ENCODE data around the gene ZMYND10. TPM values are rescaled to one million over a fixed set of nuclear protein-coding genes. Genes with fewer than 3 reads are reported as not detected.
A peak's percentile ranks its signal among the peaks of the same experiment; 100 is the strongest.

ZMYND10 gene
- total and polyA plus RNA-seq, 9 of the 15 experiments (the other 6 are each of a cell fraction or from before 2014, with no cell fraction given): 0.20 to 2.8 (median 0.70) TPM

DNA sequence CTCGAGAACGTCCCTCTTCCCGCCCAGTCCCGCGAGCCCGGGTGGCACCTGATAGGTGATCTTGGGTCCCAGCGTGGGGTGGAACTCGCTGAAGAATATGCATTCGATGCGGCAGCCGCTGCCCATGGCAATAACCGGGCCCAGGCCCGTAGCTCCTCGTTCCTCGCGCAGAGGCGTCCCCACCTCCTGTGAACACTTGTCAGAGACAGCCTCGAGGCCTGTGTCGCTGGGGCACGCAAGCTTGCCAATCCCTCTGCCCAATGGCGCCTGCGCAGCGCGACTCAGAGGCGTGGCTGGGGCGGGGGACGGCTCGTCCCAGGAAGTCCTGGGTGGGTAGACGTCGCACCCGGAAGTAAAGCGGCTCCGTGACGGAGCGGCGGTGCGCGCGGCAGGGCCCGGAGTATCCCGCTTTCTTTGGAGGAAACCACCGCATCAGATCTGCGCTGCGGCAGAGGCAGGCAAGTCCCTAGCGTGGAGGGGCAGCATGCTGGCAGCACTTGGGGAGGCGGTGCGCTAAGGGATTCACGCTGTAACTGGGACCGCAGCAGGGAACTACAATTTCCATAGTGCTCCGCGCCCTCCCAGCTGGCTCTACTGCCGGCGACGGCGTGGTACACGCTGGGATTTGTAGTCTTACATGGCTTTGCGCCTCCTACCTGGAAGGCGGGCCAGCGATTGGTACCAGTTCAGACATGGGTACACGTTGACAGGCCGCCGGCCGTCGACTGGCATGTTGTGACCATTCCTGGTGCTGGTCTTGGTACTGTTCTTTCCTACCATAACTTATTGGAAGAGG is 5.2 kb upstream of the ZMYND10 start, which contains the start of the genes CYB561D2 and NPRL2 (continued):
- TF ChIP-seq, protein P1, sequence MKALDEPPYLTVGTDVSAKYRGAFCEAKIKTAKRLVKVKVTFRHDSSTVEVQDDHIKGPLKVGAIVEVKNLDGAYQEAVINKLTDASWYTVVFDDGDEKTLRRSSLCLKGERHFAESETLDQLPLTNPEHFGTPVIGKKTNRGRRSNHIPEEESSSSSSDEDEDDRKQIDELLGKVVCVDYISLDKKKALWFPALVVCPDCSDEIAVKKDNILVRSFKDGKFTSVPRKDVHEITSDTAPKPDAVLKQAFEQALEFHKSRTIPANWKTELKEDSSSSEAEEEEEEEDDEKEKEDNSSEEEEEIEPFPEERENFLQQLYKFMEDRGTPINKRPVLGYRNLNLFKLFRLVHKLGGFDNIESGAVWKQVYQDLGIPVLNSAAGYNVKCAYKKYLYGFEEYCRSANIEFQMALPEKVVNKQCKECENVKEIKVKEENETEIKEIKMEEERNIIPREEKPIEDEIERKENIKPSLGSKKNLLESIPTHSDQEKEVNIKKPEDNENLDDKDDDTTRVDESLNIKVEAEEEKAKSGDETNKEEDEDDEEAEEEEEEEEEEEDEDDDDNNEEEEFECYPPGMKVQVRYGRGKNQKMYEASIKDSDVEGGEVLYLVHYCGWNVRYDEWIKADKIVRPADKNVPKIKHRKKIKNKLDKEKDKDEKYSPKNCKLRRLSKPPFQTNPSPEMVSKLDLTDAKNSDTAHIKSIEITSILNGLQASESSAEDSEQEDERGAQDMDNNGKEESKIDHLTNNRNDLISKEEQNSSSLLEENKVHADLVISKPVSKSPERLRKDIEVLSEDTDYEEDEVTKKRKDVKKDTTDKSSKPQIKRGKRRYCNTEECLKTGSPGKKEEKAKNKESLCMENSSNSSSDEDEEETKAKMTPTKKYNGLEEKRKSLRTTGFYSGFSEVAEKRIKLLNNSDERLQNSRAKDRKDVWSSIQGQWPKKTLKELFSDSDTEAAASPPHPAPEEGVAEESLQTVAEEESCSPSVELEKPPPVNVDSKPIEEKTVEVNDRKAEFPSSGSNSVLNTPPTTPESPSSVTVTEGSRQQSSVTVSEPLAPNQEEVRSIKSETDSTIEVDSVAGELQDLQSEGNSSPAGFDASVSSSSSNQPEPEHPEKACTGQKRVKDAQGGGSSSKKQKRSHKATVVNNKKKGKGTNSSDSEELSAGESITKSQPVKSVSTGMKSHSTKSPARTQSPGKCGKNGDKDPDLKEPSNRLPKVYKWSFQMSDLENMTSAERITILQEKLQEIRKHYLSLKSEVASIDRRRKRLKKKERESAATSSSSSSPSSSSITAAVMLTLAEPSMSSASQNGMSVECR (CRISPR knock-in tag; IDR thresholded peaks at IDR 0.05): peak; percentile 94
- TF ChIP-seq HNRNPL (IDR thresholded peaks at IDR 0.05; ENCODE audit: low read depth, low read length): peak; percentile 55; the same call in 1 of the 2 replicates
- TF ChIP-seq CHD2 (IDR thresholded peaks at IDR 0.05; ENCODE audit: low read depth, low read length): peak; percentile 59; the same call in 1 of the 2 replicates
- peak; percentile 98 for TF ChIP-seq HCFC1 (IDR thresholded peaks at IDR 0.05; ENCODE audit: low read depth, low read length)
- no peak for TF ChIP-seq NFIX (CRISPR knock-in tag; IDR thresholded peaks at IDR 0.05; ENCODE audit: low read depth)
- TF ChIP-seq HDAC8 (tag; IDR thresholded peaks at IDR 0.05): no peak; the same call in 1 of the 2 replicates
- TF ChIP-seq ZSCAN32 (CRISPR knock-in tag; IDR thresholded peaks at IDR 0.05): 0 out of 2 replicates have a peak, but pooled peaks have one; percentile 32
- TF ChIP-seq MTA2 (IDR thresholded peaks at IDR 0.05; ENCODE audit: low read depth): no peak
- TF ChIP-seq FOXK2 (conservative IDR thresholded peaks at IDR 0.05 in 1 of 2, IDR thresholded peaks at IDR 0.05 in 1 of 2; ENCODE audit: low read depth in 2 of 2): peak; percentile 14 to 27; a peak in 1 of 4 replicates
- peak; percentile 94 for TF ChIP-seq NR2C1 (IDR thresholded peaks at IDR 0.05)
- TF ChIP-seq NR2C1 (tag; IDR thresholded peaks at IDR 0.05): peak; percentile 96
- TF ChIP-seq, protein P2, sequence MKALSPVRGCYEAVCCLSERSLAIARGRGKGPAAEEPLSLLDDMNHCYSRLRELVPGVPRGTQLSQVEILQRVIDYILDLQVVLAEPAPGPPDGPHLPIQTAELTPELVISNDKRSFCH (CRISPR knock-in tag; IDR thresholded peaks at IDR 0.05): no peak
- TF ChIP-seq, protein P2 (tag; IDR thresholded peaks at IDR 0.05): no peak
- TF ChIP-seq RUNX1 (IDR thresholded peaks at IDR 0.05; ENCODE audit: low read depth): no peak
- peak; percentile 70 for TF ChIP-seq ASH1L (IDR thresholded peaks at IDR 0.05; ENCODE audit: borderline replicate concordance, low read depth, partially characterized antibody)

Data from K562 (cell line).